GM12878 (cell line): ENCODE data around the gene DNAAF9. TPM values are rescaled to one million over a fixed set of nuclear protein-coding genes. Genes with fewer than 3 reads are reported as not detected.

Source experiments
- ATAC-seq: fragments of 200-7000 bp; cut with Tn5 transposase; 3 replicates; pipeline ENCODE4 v1.9.1; 2020; ENCODE audit warnings: mild to moderate bottlenecking, moderate library complexity
- BruUV-seq: library from RNA; stranded (reverse); fragments of 400-500 nt; replicated peaks from 2 replicates; lab custom pipeline; 2021; lab: Mats Ljungman, UMichigan
- CTCF ChIA-PET: fragments of 300-600 bp; sonication (Branson Sonifier 250); formaldehyde crosslinking; extraction: SDS; loops from one replicate; lab custom pipeline; 2021; ENCODE audit warnings: inconsistent platforms; lab: Yijun Ruan, JAX
- POLR2A ChIA-PET: fragments of 350-600 bp; formaldehyde crosslinking; extraction: SDS; loops from one replicate; lab custom pipeline; 2021; ENCODE audit warnings: inconsistent platforms; lab: Charles Lee
- RAD21 ChIA-PET: fragments of 300-600 bp; sonication (Branson Sonifier 250); formaldehyde crosslinking; loops from one replicate; lab custom pipeline; 2023; ENCODE audit warnings: antibody characterized with exemption; ENCODE audit not compliant: unreplicated experiment; lab: Charles Lee
- SMC1A ChIA-PET: fragments of 300-600 bp; sonication (Branson Sonifier 250); formaldehyde crosslinking; loops from one replicate; lab custom pipeline; 2023; ENCODE audit not compliant: unreplicated experiment, uncharacterized antibody; lab: Charles Lee
- DNase-seq: peaks from one replicate; pipeline ENCODE4 v3.0.0-alpha.2; 2011; ENCODE audit warnings: low read depth, low spot score
- FAIRE-seq: peaks from 3 replicates; lab custom pipeline; 2011; peaks lifted over from hg19 to GRCh38; lab: Jason Lieb, UNC
- H2AFZ ChIP-seq: 2 replicates; pipeline ENCODE4 v1.6.0; 2011; ENCODE audit warnings: low read depth, low read length, control low read depth; ENCODE audit not compliant: control insufficient read depth
- H3K27ac ChIP-seq: 2 replicates; pipeline ENCODE4 v1.5.1; 2011; ENCODE audit warnings: control low read depth; ENCODE audit not compliant: control insufficient read depth, insufficient read depth
- H3K27me3 ChIP-seq, 2 experiments: replicated peaks in 1 of 2; 2 replicates each; pipeline versions ENCODE4 v1.6.0 to v1.6.1; 2011; ENCODE audit warnings: low read length in 1 of 2; ENCODE audit not compliant: control insufficient read depth in 2 of 2, insufficient read depth in 2 of 2
- H3K36me3 ChIP-seq, 2 experiments: 2 replicates each; pipeline ENCODE4 v1.5.1; 2011; ENCODE audit warnings: low read length in 1 of 2; ENCODE audit not compliant: control insufficient read depth in 2 of 2, insufficient read depth in 2 of 2
- H3K4me1 ChIP-seq: 2 replicates; pipeline ENCODE4 v1.6.1; 2011; ENCODE audit warnings: mild to moderate bottlenecking, low read length, moderate library complexity, mixed read lengths; ENCODE audit not compliant: control insufficient read depth, insufficient read depth
- H3K4me2 ChIP-seq: 2 replicates; pipeline ENCODE4 v1.6.0; 2011; ENCODE audit warnings: control low read depth; ENCODE audit not compliant: control insufficient read depth, insufficient read depth
- H3K4me3 ChIP-seq: fragments of 200-600 bp; sonication (generic); 2 replicates; pipeline ENCODE4 v1.5.1; 2016
- H3K79me2 ChIP-seq: 2 replicates; pipeline ENCODE4 v1.6.0; 2011; ENCODE audit warnings: low read length; ENCODE audit not compliant: control insufficient read depth, insufficient read depth
- H3K9ac ChIP-seq: 2 replicates; pipeline ENCODE4 v1.8.0; 2011; ENCODE audit warnings: low read length, control low read depth, mixed read lengths; ENCODE audit not compliant: control insufficient read depth, insufficient read depth
- H3K9me3 ChIP-seq: replicated peaks from 3 replicates; pipeline ENCODE4 v1.5.1; 2011; ENCODE audit warnings: mild to moderate bottlenecking, low read length; ENCODE audit not compliant: control insufficient read depth, insufficient read depth
- H4K20me1 ChIP-seq: 2 replicates; pipeline ENCODE4 v1.6.0; 2011; ENCODE audit not compliant: control insufficient read depth, insufficient read depth
- CEBPZ ChIP-seq: fragments of 150-350 bp; IDR thresholded peaks from 2 replicates; pipeline ENCODE4 v1.6.1; 2016; ENCODE audit warnings: low read depth, low read length
- EZH2 ChIP-seq: IDR thresholded peaks from 2 replicates; pipeline ENCODE4 v1.6.1; 2012; ENCODE audit warnings: low read depth, mild to moderate bottlenecking, control low read depth, inconsistent platforms, low read length, borderline replicate concordance; ENCODE audit not compliant: control insufficient read depth
- MEF2A ChIP-seq: IDR thresholded peaks from 2 replicates; pipeline ENCODE4 v1.6.1; 2011; ENCODE audit warnings: low read depth, mild to moderate bottlenecking, low read length, moderate library complexity; ENCODE audit not compliant: insufficient read depth
- PKNOX1 ChIP-seq: fragments of 450-650 bp; IDR thresholded peaks from 2 replicates; pipeline ENCODE4 v1.6.1; 2016; ENCODE audit warnings: mild to moderate bottlenecking
- RFX5 ChIP-seq: IDR thresholded peaks from 2 replicates; pipeline ENCODE4 v1.6.1; 2011; ENCODE audit warnings: low read depth, low read length, improper control_type of control experiment
- SIN3A ChIP-seq: IDR thresholded peaks from 2 replicates; pipeline ENCODE4 v1.6.1; 2012; ENCODE audit warnings: low read depth, low read length, improper control_type of control experiment
- SMAD5 ChIP-seq: IDR thresholded peaks from 2 replicates; pipeline ENCODE4 v1.6.1; 2016; ENCODE audit warnings: antibody characterized with exemption, low read depth
- SREBF1 ChIP-seq: IDR thresholded peaks from 2 replicates; pipeline ENCODE4 v1.6.1; 2012; ENCODE audit warnings: mild to moderate bottlenecking, low read length
- USF1 ChIP-seq: IDR thresholded peaks from 2 replicates; pipeline ENCODE4 v1.6.1; 2011; ENCODE audit warnings: borderline replicate concordance, low read depth, mild to moderate bottlenecking, moderate library complexity, mixed read lengths, low read length; ENCODE audit not compliant: insufficient read depth; ENCODE audit errors: extremely low read length
- WGBS: methylation state at CpG from one replicate; pipeline ENCODE4 v1.1.6; 2016; ENCODE audit warnings: low lambda C conversion rate; ENCODE audit not compliant: insufficient replicate concordance, insufficient coverage; ENCODE audit errors: missing lambda C conversion rate; 5-methylcytosine and 5-hydroxymethylcytosine counted together
- in situ Hi-C: fragments of 300-500 bp; cut with MboI; formaldehyde crosslinking; loops from 9 replicates; pipeline ENCODE4 v1.14.3; 2018; ENCODE audit warnings: mixed read lengths
- intact Hi-C: fragments of 100-400 bp; cut with micrococcal nuclease; formaldehyde crosslinking; loops from one replicate; pipeline ENCODE4 v1.14.2; 2022; ENCODE audit not compliant: unreplicated experiment
- polyA plus RNA-seq, 11 experiments: library from polyadenylated mRNA; depleted of rRNA in 4 of 11; unstranded in 6 of 11; stranded (reverse) in 5 of 11; fragments of >200 nt; fragmentation: Nextera tagmentation in 4 of 11; fragmentation: Illumina TruSeq in 1 of 11; extraction: Ambion mirVana in 4 of 11; extraction: Trizol in 1 of 11; gene quantifications; 1 replicate in 1 of 11; 2 replicates in 10 of 11; pipeline versions ENCODE4 v1.2.1 to v1.2.3, GENCODE V29; 2011 to 2016; ENCODE audit warnings: inconsistent platforms in 2 of 11, missing spikeins in 2 of 11, low read depth in 1 of 11
- total RNA-seq, 4 experiments: library from RNA; depleted of rRNA in 3 of 4; stranded (reverse); fragments of >200 nt in 3 of 4; fragmentation: Illumina TruSeq in 1 of 4; extraction: Trizol in 1 of 4; gene quantifications; 2 replicates each; pipeline versions ENCODE4 v1.2.1 to v1.2.3, GENCODE V29; 2013 to 2021

DNAAF9 gene
- total and polyA plus RNA-seq, 10 of the 15 experiments (the other 5 are each of a cell fraction or from before 2014, with no cell fraction given): 0.08 to 2.1 (median 1.3) TPM

GRCh38 chr20:3447321-3447720 lies 39.9 kb upstream of the DNAAF9 start:
- FAIRE-seq: no peak
- Histone ChIP-seq H4K20me1 (no peaks in the 10 kb centered on the region), H3K9me3 (no peaks in the 10 kb centered on the region), H3K4me2 (no peak overlapping the region), H3K4me1 (no peaks in the 10 kb centered on the region), H3K27me3 (no peaks in the 10 kb centered on the region; a peak in 1 of 4 replicates), H3K27ac (no peak overlapping the region), H3K79me2 (no peaks in the 10 kb centered on the region), H3K36me3 (no peaks in the 10 kb centered on the region), H3K9ac (no peak overlapping the region), H2AFZ (no peak overlapping the region), H3K4me3 (no peak overlapping the region)
- 43% methylated on average over 2 of the region's 2 CpGs for WGBS
- POLR2A ChIA-PET: no interaction called here
- ATAC-seq: no peak
- no peak for DNase-seq
- no peak for TF ChIP-seq USF1
- no peak for TF ChIP-seq RFX5
- TF ChIP-seq PKNOX1: no peak
- no peak for TF ChIP-seq SMAD5
- TF ChIP-seq SREBF1: no peak
- RAD21 ChIA-PET: no interaction called here
- no TSS peak for BruUV-seq
- SMC1A ChIA-PET: no interaction called here
- CTCF ChIA-PET: no interaction called here
- intact Hi-C loops: no loop called here
- in situ Hi-C loops: no loop called here

GRCh38 chr20:3446779-3447178 lies 39.3 kb upstream of the DNAAF9 start:
- CTCF ChIA-PET: no interaction called here
- WGBS: 62% methylated on average over 8 of the region's 8 CpGs
- TF ChIP-seq MEF2A: no peak
- TF ChIP-seq SIN3A: no peak
- TF ChIP-seq CEBPZ: no peak
- TF ChIP-seq EZH2: no peak

More at GRCh38 chr20:3446779-3447178, 39.3 kb upstream of the DNAAF9 start:
- no peak overlapping the region for H3K9ac ChIP-seq
- H3K4me1 ChIP-seq: no peaks in the 10 kb centered on the region
- no peaks in the 10 kb centered on the region for H3K36me3 ChIP-seq
- H3K9me3 ChIP-seq: no peaks in the 10 kb centered on the region
- no peak for ATAC-seq
- no peak overlapping the region for H3K27ac ChIP-seq
- H3K4me3 ChIP-seq: no peak overlapping the region
- POLR2A ChIA-PET: interaction anchor here (0.6 kb wide), 1 partner anchor 28 kb away, joined by 4 read pairs; no protein-coding TSS in a partner anchor
- no peak for FAIRE-seq
- no TSS peak for BruUV-seq
- SMC1A ChIA-PET: no interaction called here
- H3K4me2 ChIP-seq: no peak overlapping the region
- intact Hi-C loops (no loop called here), in situ Hi-C loops (no loop called here)
- DNase-seq: no peak
- H2AFZ ChIP-seq: no peak overlapping the region
- H4K20me1 ChIP-seq: no peaks in the 10 kb centered on the region
- RAD21 ChIA-PET: no interaction called here
- H3K79me2 ChIP-seq: no peaks in the 10 kb centered on the region
- no peaks in the 10 kb centered on the region; a peak in 1 of 4 replicates for H3K27me3 ChIP-seq
